HUES6 (cell line): ENCODE results near the gene TAF11.

Source experiments
- H3K27ac ChIP-seq: 2 replicates; pipeline ENCODE4 v1.7.0; 2013; ENCODE audit warnings: low read depth, mild to moderate bottlenecking, low read length, inconsistent platforms
- H3K27me3 ChIP-seq: 2 replicates; pipeline ENCODE4 v1.6.1; 2013; ENCODE audit warnings: low read length; ENCODE audit not compliant: control insufficient read depth, insufficient read depth
- H3K36me3 ChIP-seq: 2 replicates; pipeline ENCODE4 v1.6.1; 2013; ENCODE audit warnings: low read length; ENCODE audit not compliant: control insufficient read depth, insufficient read depth
- H3K4me1 ChIP-seq: 2 replicates; pipeline ENCODE4 v1.6.1; 2013; ENCODE audit warnings: low read length; ENCODE audit not compliant: control insufficient read depth, insufficient read depth
- H3K4me3 ChIP-seq: 2 replicates; pipeline ENCODE4 v1.5.1; 2013; ENCODE audit warnings: low read depth, low read length
- H3K9ac ChIP-seq: one replicate; pipeline ENCODE4 v1.6.1; 2013; ENCODE audit warnings: mild to moderate bottlenecking, low read length
- H3K9me3 ChIP-seq: 2 replicates; pipeline ENCODE4 v1.6.1; 2013; ENCODE audit warnings: low read depth, low read length; ENCODE audit not compliant: control insufficient read depth, insufficient read depth

Gene TAF11

DNA sequence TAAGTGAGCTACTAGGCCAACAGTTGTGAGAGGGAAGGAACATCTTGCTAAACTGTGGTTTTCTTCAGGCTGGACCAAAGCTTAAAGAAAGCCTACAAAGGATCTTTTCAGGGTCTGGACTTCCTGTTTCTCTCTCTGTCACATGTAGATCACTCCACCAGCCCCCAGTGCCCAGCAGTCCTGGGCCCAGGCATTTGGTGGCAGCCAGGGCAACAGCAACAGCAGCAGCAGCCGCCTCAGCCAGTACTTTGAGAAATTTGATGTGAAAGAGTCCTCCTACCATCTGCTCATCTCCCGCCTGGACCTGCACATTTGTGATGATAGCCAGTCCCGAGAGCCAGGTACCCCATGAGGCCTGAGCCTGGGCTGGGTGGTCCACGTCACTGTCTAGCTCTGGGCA is 51.8 kb downstream of the TAF11 start:
- Histone ChIP-seq H3K9ac (no peak overlapping the region), H3K9me3 (no peaks in the 10 kb centered on the region), H3K4me3 (no peak overlapping the region), H3K4me1 (no peaks in the 10 kb centered on the region), H3K36me3 (peaks cover 44% of the 10 kb centered on the region), H3K27me3 (no peaks in the 10 kb centered on the region), H3K27ac (no peak overlapping the region)

DNA sequence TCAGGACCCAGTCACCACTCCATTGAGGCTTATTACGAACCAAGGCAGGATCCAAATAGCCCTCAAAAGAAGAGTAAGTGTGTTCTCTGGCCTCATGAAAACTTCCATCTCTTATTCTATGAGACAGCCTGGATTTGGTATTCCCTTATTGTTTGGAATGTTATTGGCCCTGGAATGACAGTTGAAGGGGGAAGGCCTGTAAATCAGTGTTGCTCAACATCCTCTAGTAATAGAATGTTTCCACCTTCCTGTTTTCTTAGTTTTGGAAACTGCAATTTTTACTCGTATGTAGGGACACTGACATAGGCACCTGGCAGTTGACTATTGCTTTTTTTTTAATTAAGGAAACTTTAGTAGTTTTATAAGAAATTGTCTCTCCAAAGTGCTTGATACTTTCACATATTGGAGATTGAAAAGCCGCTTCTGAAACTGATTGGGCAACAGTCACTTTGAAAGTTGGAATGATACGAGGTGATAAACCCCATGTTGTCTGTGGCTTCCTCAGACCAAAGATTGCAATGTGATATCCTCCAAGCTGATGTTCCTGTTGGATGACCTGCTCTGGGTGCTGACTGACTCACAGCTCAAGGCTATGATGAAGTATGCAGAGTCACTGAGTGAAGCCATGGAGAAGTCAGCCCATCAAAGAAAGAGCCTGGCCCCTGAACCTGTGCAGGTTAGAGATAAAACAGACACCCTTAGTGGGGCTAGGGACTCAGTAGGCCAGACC is 52.9 kb downstream of the TAF11 start:
- Histone ChIP-seq H3K4me1 (no peaks in the 10 kb centered on the region), H3K36me3 (peaks cover 49% of the 10 kb centered on the region), H3K27ac (no peak overlapping the region), H3K27me3 (no peaks in the 10 kb centered on the region), H3K4me3 (no peak overlapping the region), H3K9ac (no peak overlapping the region), H3K9me3 (no peaks in the 10 kb centered on the region)

DNA sequence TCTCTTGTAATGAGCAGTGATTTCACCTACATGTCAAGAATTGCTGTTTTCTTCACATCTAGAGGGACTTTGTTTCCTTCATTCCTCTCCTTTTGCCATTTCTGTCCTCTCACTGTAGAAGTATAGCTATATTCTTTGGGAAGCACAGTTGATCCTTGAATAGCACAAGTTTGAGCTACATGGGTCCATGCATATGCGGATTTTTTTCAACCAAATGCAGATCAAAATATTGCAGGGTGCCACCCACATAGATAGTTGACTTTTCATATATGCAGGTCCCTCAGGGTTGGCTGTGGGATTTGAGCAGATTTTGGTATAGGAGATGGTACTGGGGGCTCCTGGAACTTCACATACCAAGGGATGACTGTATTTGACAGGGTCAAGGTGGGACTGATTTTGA is 54.9 kb downstream of the TAF11 start:
- Histone ChIP-seq H3K4me1 (no peaks in the 10 kb centered on the region), H3K36me3 (peaks cover 52% of the 10 kb centered on the region), H3K27ac (no peak overlapping the region), H3K9me3 (no peaks in the 10 kb centered on the region), H3K27me3 (no peaks in the 10 kb centered on the region), H3K4me3 (no peak overlapping the region), H3K9ac (no peak overlapping the region)

DNA sequence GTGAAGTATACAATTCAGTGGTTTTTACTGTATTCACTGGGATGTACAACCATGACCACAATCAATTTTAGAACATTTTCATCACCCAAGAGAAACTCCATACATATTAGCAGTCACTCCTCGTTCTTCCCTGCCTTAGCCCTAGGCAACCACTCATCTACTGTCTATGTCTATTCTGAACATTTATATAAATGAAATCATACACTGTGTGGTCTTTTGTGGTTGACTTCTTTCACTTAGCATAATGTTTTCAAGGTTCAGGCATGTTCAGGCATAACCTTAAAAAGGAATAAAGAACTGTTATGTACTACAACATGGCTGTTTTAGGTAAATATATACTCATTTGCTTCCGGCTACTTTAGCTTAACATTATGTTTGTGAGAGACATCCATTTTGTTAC is 58.7 kb downstream of the TAF11 start:
- Histone ChIP-seq H3K4me3 (no peak overlapping the region), H3K9ac (no peak overlapping the region), H3K27me3 (no peaks in the 10 kb centered on the region), H3K36me3 (peaks cover 44% of the 10 kb centered on the region), H3K9me3 (no peaks in the 10 kb centered on the region), H3K27ac (no peak overlapping the region), H3K4me1 (no peaks in the 10 kb centered on the region)
